Measurements from ENCODE around the gene DNAH12. TPM values are rescaled to one million over a fixed set of nuclear protein-coding genes. Genes with fewer than 3 reads are reported as not detected.
"Not testable (repeated sequence)": the region's sequence is repeated elsewhere in the genome, so short reads cannot be mapped to it uniquely, and the experiment has no call there.

Gene DNAH12
- polyA plus RNA-seq, 3 donors: 0.03 TPM; not detected in 2

- H3K4me1 Mint-ChIP-seq; H3K9me3 ChIP-seq (replicated peaks in 1 of 2; ENCODE audit: control insufficient read depth in 1 of 2, insufficient read depth in 1 of 2, low read length in 2 of 2): not testable (repeated sequence)
- WGBS (ENCODE audit: insufficient coverage): 95% methylated on average over 29 of the region's 40 CpGs
Measured at GRCh38 chr3:57338272-57339070, 205.7 kb downstream of the DNAH12 start.

DNA sequence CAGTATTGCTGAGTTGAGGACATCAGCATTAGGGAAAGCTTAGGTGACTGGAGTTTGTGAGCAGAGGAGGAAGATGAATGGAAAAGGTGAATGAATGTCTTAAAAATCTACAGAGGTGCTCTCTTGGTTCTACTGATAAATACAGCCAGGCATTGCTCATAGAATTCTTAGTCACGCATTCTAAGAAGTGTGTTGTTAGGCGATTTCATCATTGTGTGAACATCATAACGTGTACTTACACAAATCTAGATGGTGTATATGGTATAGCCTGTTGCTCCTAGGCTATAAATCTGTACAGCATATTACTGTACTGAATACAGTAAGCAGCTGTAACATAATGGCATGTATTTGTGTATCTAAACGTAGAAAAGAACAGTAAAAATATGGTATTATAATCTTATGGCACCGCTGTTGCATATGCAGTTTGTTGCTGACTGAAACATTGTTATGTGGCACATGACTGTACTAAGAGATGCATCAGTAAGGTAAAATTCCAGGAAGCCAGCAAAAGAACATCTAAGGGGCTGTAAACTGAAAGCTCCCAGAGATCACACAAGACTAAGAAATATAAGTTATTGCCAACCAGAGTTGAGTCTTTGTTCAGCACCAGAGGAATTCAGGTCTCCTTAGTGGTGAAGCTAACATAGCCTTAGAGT, 208.7 kb downstream of the DNAH12 start:
- Histone ChIP-seq H3K4me2 (replicated peaks; ENCODE audit: extremely low read depth, low read length, poor library complexity, severe bottlenecking) (no peak overlapping the region), H3K4me1 (ENCODE audit: control insufficient read depth in 1 of 2, insufficient read depth in 2 of 2, low read length in 2 of 2) (no peaks in the 10 kb centered on the region), H3K36me3 (replicated peaks in 1 of 2; ENCODE audit: control insufficient read depth in 1 of 2, insufficient read depth in 2 of 2, low read length in 2 of 2) (no peaks in the 10 kb centered on the region), H3K79me2 (ENCODE audit: insufficient read depth, low read length) (no peaks in the 10 kb centered on the region), H3K27ac (ENCODE audit: low read depth in 1 of 2, low read length in 2 of 2) (no peak overlapping the region), H2AFZ (ENCODE audit: insufficient read depth, low read depth, low read length, poor library complexity, severe bottlenecking) (no peak overlapping the region), H3K27me3 (ENCODE audit: control insufficient read depth in 2 of 2, insufficient read depth in 2 of 2, low read length in 2 of 2) (no peaks in the 10 kb centered on the region), H3K9me3 (replicated peaks in 1 of 2; ENCODE audit: control insufficient read depth in 1 of 2, insufficient read depth in 1 of 2, low read length in 2 of 2) (no peaks in the 10 kb centered on the region), H3K4me3 (replicated peaks in 1 of 3; ENCODE audit: low read depth in 2 of 3, low read length in 3 of 3) (no peak overlapping the region), H3K9ac (ENCODE audit: insufficient read depth, low read length, poor library complexity, severe bottlenecking) (no peak overlapping the region), H4K20me1 (ENCODE audit: insufficient read depth, low read length) (no peaks in the 10 kb centered on the region)
- peaks cover 6 to 10% (median 7%) of the 10 kb centered on the region in 7 donors for H3K9me3 Mint-ChIP-seq
- 100% methylated on average over 2 of the region's 5 CpGs for WGBS (ENCODE audit: insufficient coverage)
- intact Hi-C loops (cut with micrococcal nuclease): no loop called here
- TF ChIP-seq, protein P1, sequence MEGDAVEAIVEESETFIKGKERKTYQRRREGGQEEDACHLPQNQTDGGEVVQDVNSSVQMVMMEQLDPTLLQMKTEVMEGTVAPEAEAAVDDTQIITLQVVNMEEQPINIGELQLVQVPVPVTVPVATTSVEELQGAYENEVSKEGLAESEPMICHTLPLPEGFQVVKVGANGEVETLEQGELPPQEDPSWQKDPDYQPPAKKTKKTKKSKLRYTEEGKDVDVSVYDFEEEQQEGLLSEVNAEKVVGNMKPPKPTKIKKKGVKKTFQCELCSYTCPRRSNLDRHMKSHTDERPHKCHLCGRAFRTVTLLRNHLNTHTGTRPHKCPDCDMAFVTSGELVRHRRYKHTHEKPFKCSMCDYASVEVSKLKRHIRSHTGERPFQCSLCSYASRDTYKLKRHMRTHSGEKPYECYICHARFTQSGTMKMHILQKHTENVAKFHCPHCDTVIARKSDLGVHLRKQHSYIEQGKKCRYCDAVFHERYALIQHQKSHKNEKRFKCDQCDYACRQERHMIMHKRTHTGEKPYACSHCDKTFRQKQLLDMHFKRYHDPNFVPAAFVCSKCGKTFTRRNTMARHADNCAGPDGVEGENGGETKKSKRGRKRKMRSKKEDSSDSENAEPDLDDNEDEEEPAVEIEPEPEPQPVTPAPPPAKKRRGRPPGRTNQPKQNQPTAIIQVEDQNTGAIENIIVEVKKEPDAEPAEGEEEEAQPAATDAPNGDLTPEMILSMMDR (IDR thresholded peaks at IDR 0.05): no peak
- H3K36me3 Mint-ChIP-seq: no peaks in the 10 kb centered on the region
- no peak overlapping the region for H3K27ac Mint-ChIP-seq
- H3K4me1 Mint-ChIP-seq: no peaks in the 10 kb centered on the region
- DNase-seq: no peak
- no peaks in the 10 kb centered on the region for H3K27me3 Mint-ChIP-seq (ENCODE audit: low read depth in 3 of 3)
- H3K4me3 Mint-ChIP-seq: no peak overlapping the region

More at GRCh38 chr3:57338272-57339070, 205.7 kb downstream of the DNAH12 start:
- H4K20me1 ChIP-seq (ENCODE audit: insufficient read depth, low read length); H3K4me3 Mint-ChIP-seq; H3K36me3 ChIP-seq (replicated peaks in 1 of 2; ENCODE audit: control insufficient read depth in 1 of 2, insufficient read depth in 2 of 2, low read length in 2 of 2); H3K4me2 ChIP-seq (replicated peaks; ENCODE audit: extremely low read depth, low read length, poor library complexity, severe bottlenecking); H3K4me1 ChIP-seq (ENCODE audit: control insufficient read depth in 1 of 2, insufficient read depth in 2 of 2, low read length in 2 of 2); H3K4me3 ChIP-seq (replicated peaks in 1 of 3; ENCODE audit: low read depth in 2 of 3, low read length in 3 of 3); intact Hi-C loops (cut with micrococcal nuclease); H3K27me3 ChIP-seq (ENCODE audit: control insufficient read depth in 2 of 2, insufficient read depth in 2 of 2, low read length in 2 of 2); H3K79me2 ChIP-seq (ENCODE audit: insufficient read depth, low read length); H3K27me3 Mint-ChIP-seq (ENCODE audit: low read depth in 3 of 3); H3K9ac ChIP-seq (ENCODE audit: insufficient read depth, low read length, poor library complexity, severe bottlenecking); H3K27ac ChIP-seq (ENCODE audit: low read depth in 1 of 2, low read length in 2 of 2); H3K36me3 Mint-ChIP-seq; DNase-seq; H3K27ac Mint-ChIP-seq; H2AFZ ChIP-seq (ENCODE audit: insufficient read depth, low read depth, low read length, poor library complexity, severe bottlenecking): not testable (repeated sequence)
- peaks cover 5 to 10% (median 8%) of the 10 kb centered on the region in 7 donors for H3K9me3 Mint-ChIP-seq

All from CD14-positive monocyte (primary cell).